GM19043 (cell line): ENCODE data around the gene NUP153.
"Not testable (repeated sequence)": the region's sequence is repeated elsewhere in the genome, so short reads cannot be mapped to it uniquely, and the experiment has no call there.

Source experiments
- ATAC-seq: cut with Tn5 transposase; IDR thresholded peaks from one replicate; pipeline ENCODE4 v1.9.1; 2021; ENCODE audit warnings: low read depth; ENCODE audit not compliant: unreplicated experiment

Gene NUP153

GRCh38 chr6:17706580-17707370, at the start of gene NUP153:
Gene NUP153 (minus strand): TSS chr6:17706925. CDS start chr6:17706387, 538 bp downstream.
- peak; percentile 59 for ATAC-seq

- ATAC-seq = no peak
These were observed 47.5 kb upstream of the NUP153 start for GRCh38 chr6:17754254-17754653.

- ATAC-seq = not testable (repeated sequence)
These were observed 38.6 kb upstream of the NUP153 start for GRCh38 chr6:17745324-17745723.

- not testable (repeated sequence) for ATAC-seq
These were observed 38.1 kb upstream of the NUP153 start for GRCh38 chr6:17744757-17745308.

GRCh38 chr6:17744019-17744756, 37.5 kb upstream of the NUP153 start:
- ATAC-seq = no peak

GRCh38 chr6:17741507-17741906, 34.8 kb upstream of the NUP153 start:
- ATAC-seq = no peak

- no peak for ATAC-seq
These were observed 34.0 kb upstream of the NUP153 start for GRCh38 chr6:17740559-17741220.

- ATAC-seq = no peak
These were observed 31.1 kb upstream of the NUP153 start for GRCh38 chr6:17737704-17738252.

- not testable (repeated sequence) for ATAC-seq
These were observed 28.6 kb upstream of the NUP153 start for GRCh38 chr6:17735311-17735710.

GRCh38 chr6:17730078-17730704, 23.5 kb upstream of the NUP153 start:
- ATAC-seq = no peak

- ATAC-seq = no peak
These were observed 22.7 kb upstream of the NUP153 start for GRCh38 chr6:17729223-17730077.

- ATAC-seq = no peak
These were observed 22.0 kb upstream of the NUP153 start for GRCh38 chr6:17728551-17729222.

GRCh38 chr6:17725083-17725482, 18.4 kb upstream of the NUP153 start:
- ATAC-seq = no peak

GRCh38 chr6:17724341-17724740, 17.6 kb upstream of the NUP153 start:
- no peak for ATAC-seq

- no peak for ATAC-seq
These were observed 14.9 kb upstream of the NUP153 start for GRCh38 chr6:17721671-17722070.

GRCh38 chr6:17719323-17720041, 12.8 kb upstream of the NUP153 start:
- no peak for ATAC-seq

GRCh38 chr6:17716221-17716620, 9.5 kb upstream of the NUP153 start:
- ATAC-seq = no peak
